Aortic smooth muscle cell (primary cell): ENCODE measurements around the gene CLDN20. TPM values are rescaled to one million over a fixed set of nuclear protein-coding genes. Genes with fewer than 3 reads are reported as not detected.

Source experiments
- total RNA-seq: library from RNA; depleted of rRNA; stranded (reverse); fragments of >200 nt; gene quantifications from 2 replicates; pipeline ENCODE4 v1.2.3, GENCODE V29; 2014

The CLDN20 gene, protein sequence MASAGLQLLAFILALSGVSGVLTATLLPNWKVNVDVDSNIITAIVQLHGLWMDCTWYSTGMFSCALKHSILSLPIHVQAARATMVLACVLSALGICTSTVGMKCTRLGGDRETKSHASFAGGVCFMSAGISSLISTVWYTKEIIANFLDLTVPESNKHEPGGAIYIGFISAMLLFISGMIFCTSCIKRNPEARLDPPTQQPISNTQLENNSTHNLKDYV
- not detected in 2 replicates for total RNA-seq

DNA sequence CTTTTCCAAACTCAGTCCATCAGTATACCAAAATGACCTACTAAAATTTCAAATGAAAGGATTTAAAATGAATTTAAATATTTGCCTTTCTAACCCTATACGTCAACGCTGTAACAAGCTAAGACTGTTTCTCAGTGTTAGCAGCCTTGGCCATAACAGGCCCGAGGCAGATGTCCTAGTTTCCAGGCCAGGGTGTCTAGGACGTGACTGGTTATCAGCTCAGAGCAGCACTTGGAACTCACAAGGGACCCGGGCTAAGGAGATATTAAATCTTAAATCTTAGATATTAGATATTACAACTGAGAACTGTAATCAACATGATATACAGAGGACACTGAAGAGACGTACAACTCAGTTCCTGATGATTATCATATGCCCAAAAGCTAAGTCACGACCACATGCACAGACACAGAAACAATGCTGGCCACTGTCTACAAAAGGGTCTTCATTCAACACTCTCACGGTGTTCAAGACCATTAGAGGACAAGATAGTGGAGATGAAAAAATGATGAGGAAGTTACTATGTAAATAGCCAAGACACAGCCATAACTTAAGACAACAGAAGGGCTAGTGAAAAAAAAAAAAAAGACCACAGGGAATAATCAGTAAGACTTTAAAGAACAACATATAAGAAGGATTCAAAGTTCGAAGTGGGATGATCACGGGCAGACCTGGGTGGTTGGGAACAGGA is at the start of gene CLDN20:
TSS of gene CLDN20 (plus strand) at position 641 of the 691 bp plus-strand sequence. CDS start 11,707 bp downstream, outside the sequence.

DNA sequence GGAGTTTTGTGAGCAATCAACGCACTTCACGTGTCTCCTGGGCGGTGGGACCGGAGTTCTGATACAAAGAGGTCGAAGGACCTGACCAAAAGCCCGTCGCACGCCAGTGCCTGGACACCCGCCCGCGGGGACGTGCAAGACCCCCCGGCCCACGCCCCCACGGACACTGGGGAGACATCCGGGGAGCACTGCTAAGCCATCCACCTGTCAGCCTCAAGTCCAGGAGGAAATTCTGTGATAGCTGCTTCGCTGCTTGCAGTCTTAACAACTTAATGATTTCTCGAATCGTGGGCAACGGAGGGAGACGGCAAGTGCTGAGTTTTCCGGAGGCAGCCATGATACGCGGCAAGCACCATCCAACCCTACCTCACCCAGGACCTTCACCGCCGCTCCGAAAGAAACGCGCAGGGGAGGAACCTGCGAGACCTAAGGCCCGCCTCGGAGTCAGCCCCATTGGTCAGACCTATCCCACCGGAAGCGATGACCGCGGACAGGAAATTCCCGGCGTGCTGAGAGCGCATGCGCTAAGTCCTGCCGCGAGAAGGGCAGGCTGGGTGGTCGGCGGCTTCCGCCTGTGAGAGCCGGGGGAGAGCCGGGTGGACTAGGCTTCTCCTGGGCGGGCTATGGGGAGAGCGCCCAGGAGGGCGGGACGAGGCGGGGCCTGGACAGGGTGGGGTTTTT is 50.4 kb downstream of the CLDN20 start, which contains the start of gene TFB1M:
TSS of gene TFB1M (minus strand) at position 393 of the 681 bp plus-strand sequence. CDS start at position 337, 56 bp downstream.

Other genes with a start within 250 kb of the CLDN20 start
- gene TFB1M, start 50.5 kb downstream of the CLDN20 start, total RNA-seq: 12.4 and 15.7 TPM in 2 replicates
- not detected in 2 replicates for gene NOX3, start 191.8 kb downstream of the CLDN20 start, total RNA-seq